ENCODE results near the gene CDH4. TPM values are rescaled to one million over a fixed set of nuclear protein-coding genes. Genes with fewer than 3 reads are reported as not detected.

Gene CDH4
- total and polyA plus RNA-seq, 2 donors from 2014 or later, result 1.1 TPM; not detected in 1

GRCh38 chr20:61795669-61796630 lies 543.9 kb downstream of the CDH4 start:
- DNase-seq (peak in 1 of 5 donors; percentile 48), FAIRE-seq (no peak)

GRCh38 chr20:61796738-61797137 lies 544.7 kb downstream of the CDH4 start:
- no peak overlapping the region for H3K4me3 ChIP-seq (ENCODE audit: low read length in 3 of 3)
- no peaks in the 10 kb centered on the region for H3K4me1 ChIP-seq (ENCODE audit: control insufficient read depth in 2 of 3, insufficient read depth in 2 of 3, low read depth in 1 of 3, low read length in 3 of 3)
- DNase-seq, result no peak
- no peaks in the 10 kb centered on the region for H3K9me3 ChIP-seq (ENCODE audit: control insufficient read depth in 2 of 3, insufficient read depth in 1 of 3, low read length in 3 of 3)
- FAIRE-seq, result no peak
- no peaks in the 10 kb centered on the region for H3K36me3 ChIP-seq (ENCODE audit: control insufficient read depth in 2 of 3, insufficient read depth in 3 of 3, low read length in 3 of 3)
- TF ChIP-seq CTCF (IDR thresholded peaks at IDR 0.05; ENCODE audit: borderline replicate concordance, extremely low read depth, insufficient read depth), result no peak
- no peak overlapping the region for H3K9ac ChIP-seq (ENCODE audit: low read length in 3 of 3)
- H3K27ac ChIP-seq (ENCODE audit: low read depth in 2 of 2, low read length in 2 of 2), result no peak overlapping the region
- no peaks in the 10 kb centered on the region for H3K27me3 ChIP-seq (ENCODE audit: control insufficient read depth, insufficient read depth, low read length)
- intact Hi-C loops (cut with DNase I), result no loop called here

More at GRCh38 chr20:61795669-61796630, 543.9 kb downstream of the CDH4 start:
- no peak overlapping the region for H3K9ac ChIP-seq (ENCODE audit: low read length in 3 of 3)
- H3K4me1 ChIP-seq (ENCODE audit: control insufficient read depth in 2 of 3, insufficient read depth in 2 of 3, low read depth in 1 of 3, low read length in 3 of 3), result no peaks in the 10 kb centered on the region
- H3K9me3 ChIP-seq (ENCODE audit: control insufficient read depth in 2 of 3, insufficient read depth in 1 of 3, low read length in 3 of 3), result no peaks in the 10 kb centered on the region
- TF ChIP-seq CTCF (IDR thresholded peaks at IDR 0.05; ENCODE audit: borderline replicate concordance, extremely low read depth, insufficient read depth), result no peak
- H3K27me3 ChIP-seq (ENCODE audit: control insufficient read depth, insufficient read depth, low read length), result no peaks in the 10 kb centered on the region
- no peak overlapping the region for H3K4me3 ChIP-seq (ENCODE audit: low read length in 3 of 3)
- no peaks in the 10 kb centered on the region for H3K36me3 ChIP-seq (ENCODE audit: control insufficient read depth in 2 of 3, insufficient read depth in 3 of 3, low read length in 3 of 3)
- intact Hi-C loops (cut with DNase I), result no loop called here
- no peak overlapping the region for H3K27ac ChIP-seq (ENCODE audit: low read depth in 2 of 2, low read length in 2 of 2)

GRCh38 chr20:61797200-61797599 lies 545.1 kb downstream of the CDH4 start:
- Histone ChIP-seq H3K27ac (ENCODE audit: low read depth in 2 of 2, low read length in 2 of 2) (no peak overlapping the region), H3K4me1 (ENCODE audit: control insufficient read depth in 2 of 3, insufficient read depth in 2 of 3, low read depth in 1 of 3, low read length in 3 of 3) (no peaks in the 10 kb centered on the region), H3K4me3 (ENCODE audit: low read length in 3 of 3) (no peak overlapping the region), H3K36me3 (ENCODE audit: control insufficient read depth in 2 of 3, insufficient read depth in 3 of 3, low read length in 3 of 3) (no peaks in the 10 kb centered on the region), H3K9me3 (ENCODE audit: control insufficient read depth in 2 of 3, insufficient read depth in 1 of 3, low read length in 3 of 3) (no peaks in the 10 kb centered on the region), H3K9ac (ENCODE audit: low read length in 3 of 3) (no peak overlapping the region), H3K27me3 (ENCODE audit: control insufficient read depth, insufficient read depth, low read length) (no peaks in the 10 kb centered on the region)
- peak in 2 of 5 donors; percentile 20 to 26 for DNase-seq
- no peak for TF ChIP-seq CTCF (IDR thresholded peaks at IDR 0.05; ENCODE audit: borderline replicate concordance, extremely low read depth, insufficient read depth)
- FAIRE-seq, result no peak
- intact Hi-C loops (cut with DNase I), result no loop called here

All from kidney (tissue), 14 donors.